Endothelial cell of umbilical vein (primary cell): ENCODE measurements around the gene MBNL2. TPM values are rescaled to one million over a fixed set of nuclear protein-coding genes. Genes with fewer than 3 reads are reported as not detected.

ENCODE experiments used
- BruUV-seq: library from RNA; stranded (reverse); fragments of 400-500 nt; replicated peaks from 2 replicates; lab custom pipeline; 2021; lab: Mats Ljungman, UMichigan
- CTCF ChIA-PET: fragments of 300-600, 350-600 bp; sonication (Branson Sonifier 250); formaldehyde crosslinking; loops from one replicate; lab custom pipeline; 2021; ENCODE audit warnings: antibody characterized with exemption, inconsistent platforms; lab: Charles Lee
- POLR2A ChIA-PET: fragments of 300-600, 350-600 bp; sonication (Branson Sonifier 250); formaldehyde crosslinking; loops from one replicate; lab custom pipeline; 2021; ENCODE audit warnings: antibody characterized with exemption, inconsistent platforms; lab: Charles Lee
- DNase-seq: peaks from one replicate; pipeline ENCODE4 v3.0.0-alpha.2; 2011; ENCODE audit warnings: low read depth, low spot score
- FAIRE-seq: peaks from 2 replicates; lab custom pipeline; 2011; peaks lifted over from hg19 to GRCh38; lab: Jason Lieb, UNC
- H2AFZ ChIP-seq: 2 replicates; pipeline ENCODE4 v1.6.0; 2012; ENCODE audit warnings: low read depth, low read length, control low read depth, inconsistent platforms
- H3K27ac ChIP-seq: 2 replicates; pipeline ENCODE4 v1.5.1; 2011; ENCODE audit warnings: low read depth, mild to moderate bottlenecking, control low read depth, low read length, moderate library complexity; ENCODE audit not compliant: insufficient read depth
- H3K27me3 ChIP-seq, 2 experiments: 2 replicates each; pipeline versions ENCODE4 v1.6.0 to v1.6.1; 2011; ENCODE audit warnings: low read length in 2 of 2, mixed read lengths in 1 of 2; ENCODE audit not compliant: control insufficient read depth in 2 of 2, insufficient read depth in 2 of 2
- H3K36me3 ChIP-seq, 2 experiments: 2 replicates in 1 of 2; 3 replicates in 1 of 2; pipeline ENCODE4 v1.5.1; 2011; ENCODE audit warnings: low read length in 2 of 2, mild to moderate bottlenecking in 1 of 2, moderate library complexity in 1 of 2; ENCODE audit not compliant: control insufficient read depth in 2 of 2, insufficient read depth in 2 of 2; ENCODE audit errors: extremely low read depth in 1 of 2
- H3K4me1 ChIP-seq: 3 replicates; pipeline ENCODE4 v1.5.1; 2011; ENCODE audit warnings: mild to moderate bottlenecking, low read length; ENCODE audit not compliant: control insufficient read depth, insufficient read depth; ENCODE audit errors: extremely low read depth
- H3K4me2 ChIP-seq: 2 replicates; pipeline ENCODE4 v1.6.1; 2011; ENCODE audit warnings: low read length, control low read depth, mixed read lengths; ENCODE audit not compliant: insufficient read depth
- H3K4me3 ChIP-seq, 3 experiments: fragments of 200-600 bp in 1 of 3; sonication (generic), shearing (Covaris generic) in 1 of 3; replicated peaks in 1 of 3; 2 replicates each; pipeline ENCODE4 v1.5.1; 2011 to 2016; ENCODE audit warnings: control low read depth in 3 of 3, low read length in 3 of 3, mild to moderate bottlenecking in 2 of 3, inconsistent platforms in 1 of 3, low read depth in 1 of 3, moderate library complexity in 1 of 3; ENCODE audit not compliant: insufficient read depth in 1 of 3
- H3K79me2 ChIP-seq: 2 replicates; pipeline ENCODE4 v1.6.0; 2012; ENCODE audit warnings: low read length, inconsistent platforms; ENCODE audit not compliant: control insufficient read depth, insufficient read depth
- H3K9ac ChIP-seq: replicated peaks from 2 replicates; pipeline ENCODE3; 2011; ENCODE audit warnings: low read length, control low read depth; ENCODE audit not compliant: insufficient read depth; ENCODE audit errors: extremely low read depth
- H3K9me1 ChIP-seq: replicated peaks from 3 replicates; pipeline ENCODE4 v1.6.0; 2011; ENCODE audit warnings: mild to moderate bottlenecking, low read length; ENCODE audit not compliant: control insufficient read depth, insufficient read depth; ENCODE audit errors: extremely low read depth
- H3K9me3 ChIP-seq: replicated peaks from 2 replicates; pipeline ENCODE4 v1.5.1; 2012; ENCODE audit warnings: low read length, inconsistent platforms; ENCODE audit not compliant: control insufficient read depth, insufficient read depth
- H4K20me1 ChIP-seq: replicated peaks from 2 replicates; pipeline ENCODE3; 2011; ENCODE audit warnings: mild to moderate bottlenecking, low read length; ENCODE audit not compliant: control insufficient read depth, insufficient read depth; ENCODE audit errors: extremely low read depth
- EZH2 ChIP-seq: IDR thresholded peaks from 2 replicates; pipeline ENCODE4 v1.6.1; 2012; ENCODE audit warnings: borderline replicate concordance, low read depth, mild to moderate bottlenecking, moderate library complexity, low read length, inconsistent platforms; ENCODE audit not compliant: severe bottlenecking
- FOS ChIP-seq: IDR thresholded peaks from 2 replicates; pipeline ENCODE4 v1.6.1; 2011; ENCODE audit warnings: mild to moderate bottlenecking, low read length, moderate library complexity, borderline replicate concordance; ENCODE audit not compliant: insufficient read depth
- GATA2 ChIP-seq: IDR thresholded peaks from 2 replicates; pipeline ENCODE4 v1.7.0; 2011; ENCODE audit warnings: low read depth, mild to moderate bottlenecking, moderate library complexity, mixed read lengths, low read length; ENCODE audit not compliant: insufficient read length, insufficient read depth
- JUN ChIP-seq: IDR thresholded peaks from 2 replicates; pipeline ENCODE4 v1.6.1; 2011; ENCODE audit warnings: borderline replicate concordance, low read depth; ENCODE audit not compliant: insufficient read length, insufficient read depth
- MYC ChIP-seq: IDR thresholded peaks from one replicate; pipeline ENCODE4 v1.6.1; 2011; ENCODE audit warnings: mild to moderate bottlenecking, low read depth, low read length
- POLR2A ChIP-seq: IDR thresholded peaks from 2 replicates; pipeline ENCODE4 v1.6.1; 2012; ENCODE audit warnings: low read depth, mild to moderate bottlenecking, control low read depth, low read length
- POLR2AphosphoS5 ChIP-seq: IDR thresholded peaks from 2 replicates; pipeline ENCODE4 v1.6.1; 2012; ENCODE audit warnings: low read depth, mild to moderate bottlenecking, control low read depth, low read length, moderate library complexity; ENCODE audit not compliant: insufficient read depth
- dilution Hi-C: fragments of 300-500 bp; cut with MboI; formaldehyde crosslinking; loops from one replicate; pipeline ENCODE4 v1.15.0; 2019; ENCODE audit warnings: low sequenced_read_pairs; ENCODE audit not compliant: extremely low pct_ligation_motif_present
- intact Hi-C: fragments of 100-400 bp; cut with micrococcal nuclease; formaldehyde crosslinking; loops from one replicate; pipeline ENCODE4 v1.10.0; 2022
- polyA plus RNA-seq, 4 experiments: library from polyadenylated mRNA; depleted of rRNA in 3 of 4; stranded (reverse) in 3 of 4; unstranded in 1 of 4; fragments of >200 nt; gene quantifications; 2 replicates each; pipeline versions ENCODE4 v1.2.1 to v1.2.3, GENCODE V29; 2011 to 2012; ENCODE audit warnings: missing spikeins in 1 of 4
- total RNA-seq: library from RNA; stranded (reverse); gene quantifications from 2 replicates; pipeline ENCODE4 v1.2.3, GENCODE V29; 2021
- TF ChIP-seq, protein P1 (sequence below), 2 donors: IDR thresholded peaks; 1 replicate in 1 of 2; 2 replicates in 1 of 2; pipeline ENCODE4 v1.5.1; 2011; ENCODE audit warnings: low read length in 2 of 2, mild to moderate bottlenecking in 2 of 2, moderate library complexity in 2 of 2, control low read depth in 1 of 2, inconsistent platforms in 1 of 2, low read depth in 1 of 2; ENCODE audit not compliant: insufficient read depth in 1 of 2; ENCODE audit errors: extremely low read depth in 1 of 2
- TF ChIP-seq, protein P2 (sequence below): IDR thresholded peaks from 2 replicates; pipeline ENCODE4 v1.6.1; 2011; ENCODE audit not compliant: insufficient read depth, insufficient read length

Gene MBNL2
- total and polyA plus RNA-seq, 2 donors (not counting 3 experiments of a cell fraction or from before 2014, with no cell fraction given) = 32.9 to 76.5 TPM

- TSS peak; percentile 38 for BruUV-seq
- intact Hi-C loops = no loop called here
- FAIRE-seq (no peak), DNase-seq (no peak)
- Histone ChIP-seq H3K4me3 (no peak overlapping the region), H3K36me3 (no peaks in the 10 kb centered on the region), H3K27me3 (no peaks in the 10 kb centered on the region), H4K20me1 (no peaks in the 10 kb centered on the region), H3K9me3 (no peaks in the 10 kb centered on the region), H2AFZ (no peak overlapping the region), H3K4me1 (peaks cover 76% of the 10 kb centered on the region), H3K9ac (peak overlapping the region; percentile 91), H3K79me2 (peaks cover 64% of the 10 kb centered on the region), H3K27ac (peak overlapping the region; percentile 98), H3K9me1 (no peaks in the 10 kb centered on the region), H3K4me2 (peak overlapping the region; percentile 56)
- CTCF ChIA-PET = interaction anchor here (0.7 to 4.8 kb wide), 10 partner anchors 10 to 147 kb away, joined by 3 to 29 read pairs (median 6); partner anchors contain the start of gene MBNL2
- POLR2A ChIA-PET = interaction anchor here (1.5 to 2.1 kb wide), 2 partner anchors 16 to 35 kb away, joined by 3 to 6 read pairs; partner anchors contain the start of gene MBNL2
- dilution Hi-C loops = no loop called here
- TF ChIP-seq MYC (no peak), POLR2A (no peak), POLR2AphosphoS5 (no peak), FOS (no peak), JUN (no peak), GATA2 (no peak), EZH2 (no peak)
- TF ChIP-seq, protein P1, sequence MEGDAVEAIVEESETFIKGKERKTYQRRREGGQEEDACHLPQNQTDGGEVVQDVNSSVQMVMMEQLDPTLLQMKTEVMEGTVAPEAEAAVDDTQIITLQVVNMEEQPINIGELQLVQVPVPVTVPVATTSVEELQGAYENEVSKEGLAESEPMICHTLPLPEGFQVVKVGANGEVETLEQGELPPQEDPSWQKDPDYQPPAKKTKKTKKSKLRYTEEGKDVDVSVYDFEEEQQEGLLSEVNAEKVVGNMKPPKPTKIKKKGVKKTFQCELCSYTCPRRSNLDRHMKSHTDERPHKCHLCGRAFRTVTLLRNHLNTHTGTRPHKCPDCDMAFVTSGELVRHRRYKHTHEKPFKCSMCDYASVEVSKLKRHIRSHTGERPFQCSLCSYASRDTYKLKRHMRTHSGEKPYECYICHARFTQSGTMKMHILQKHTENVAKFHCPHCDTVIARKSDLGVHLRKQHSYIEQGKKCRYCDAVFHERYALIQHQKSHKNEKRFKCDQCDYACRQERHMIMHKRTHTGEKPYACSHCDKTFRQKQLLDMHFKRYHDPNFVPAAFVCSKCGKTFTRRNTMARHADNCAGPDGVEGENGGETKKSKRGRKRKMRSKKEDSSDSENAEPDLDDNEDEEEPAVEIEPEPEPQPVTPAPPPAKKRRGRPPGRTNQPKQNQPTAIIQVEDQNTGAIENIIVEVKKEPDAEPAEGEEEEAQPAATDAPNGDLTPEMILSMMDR (IDR thresholded peaks at IDR 0.05; ENCODE audit: extremely low read depth in 1 of 2, insufficient read depth in 1 of 2, low read depth in 1 of 2, low read length in 2 of 2) = no peak
- TF ChIP-seq, protein P2, sequence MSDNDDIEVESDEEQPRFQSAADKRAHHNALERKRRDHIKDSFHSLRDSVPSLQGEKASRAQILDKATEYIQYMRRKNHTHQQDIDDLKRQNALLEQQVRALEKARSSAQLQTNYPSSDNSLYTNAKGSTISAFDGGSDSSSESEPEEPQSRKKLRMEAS = no peak
Measured at GRCh38 chr13:97257228-97257755, 35.2 kb downstream of the MBNL2 start.
